Activated CD8-positive, alpha-beta T cell treated with anti-CD3 and anti-CD28 coated beads for 36 hours (primary cell): ENCODE measurements around the gene NMNAT3. TPM values are rescaled to one million over a fixed set of nuclear protein-coding genes. Genes with fewer than 3 reads are reported as not detected.

Experiments
- ATAC-seq: fragments of 200-7000 bp; cut with Tn5 transposase; one replicate; pipeline ENCODE4 v1.10.0; 2021; ENCODE audit warnings: mild to moderate bottlenecking, moderate library complexity
- CTCF ChIA-PET: fragments of 350-600 bp; sonication (Branson Sonifier 250); formaldehyde crosslinking; loops from one replicate; lab custom pipeline; 2021; ENCODE audit warnings: antibody characterized with exemption; lab: Charles Lee
- POLR2A ChIA-PET: fragments of 350-600 bp; sonication (Branson Sonifier 250); formaldehyde crosslinking; loops from one replicate; lab custom pipeline; 2021; ENCODE audit warnings: antibody characterized with exemption; lab: Charles Lee
- DNase-seq: peaks from one replicate; pipeline ENCODE4 v3.0.0-alpha.2; 2020
- H3K27ac Mint-ChIP-seq: one replicate; pipeline ENCODE4 v1.8.0; 2021; ENCODE audit warnings: mild to moderate bottlenecking, mixed read lengths
- H3K27me3 Mint-ChIP-seq: one replicate; pipeline ENCODE4 v1.8.0; 2021; ENCODE audit warnings: mixed read lengths
- H3K36me3 Mint-ChIP-seq: one replicate; pipeline ENCODE4 v1.8.0; 2021; ENCODE audit warnings: low read depth, mixed read lengths
- H3K4me1 Mint-ChIP-seq: one replicate; pipeline ENCODE4 v1.8.0; 2021; ENCODE audit warnings: low read depth, mixed read lengths
- H3K4me3 Mint-ChIP-seq: one replicate; pipeline ENCODE4 v1.8.0; 2021; ENCODE audit warnings: mild to moderate bottlenecking, moderate library complexity, mixed read lengths
- H3K9me3 Mint-ChIP-seq: one replicate; pipeline ENCODE4 v1.8.0; 2021; ENCODE audit warnings: mixed read lengths
- CTCF ChIP-seq: fragments of 200-600 bp; IDR thresholded peaks from one replicate; pipeline ENCODE4 v1.8.0; 2022; ENCODE audit warnings: antibody characterized with exemption, mild to moderate bottlenecking
- intact Hi-C: fragments of 100-400 bp; cut with micrococcal nuclease; formaldehyde crosslinking; loops from one replicate; pipeline ENCODE4 v1.10.0; 2022
- total RNA-seq, 2 experiments: library from RNA; stranded (reverse); gene quantifications; one replicate each; pipeline ENCODE4 v1.2.3, GENCODE V29; 2021

NMNAT3 gene
- total RNA-seq, 2 experiments from 2014 or later = 4.3 to 4.5 TPM

- DNase-seq = no peak
- ChIA-PET POLR2A (no interaction called here), CTCF (no interaction called here)
- no peak for TF ChIP-seq CTCF
- Mint-ChIP-seq H3K4me3 (no peak overlapping the region), H3K27ac (no peak overlapping the region), H3K9me3 (no peaks in the 10 kb centered on the region), H3K27me3 (no peaks in the 10 kb centered on the region), H3K4me1 (no peaks in the 10 kb centered on the region), H3K36me3 (no peaks in the 10 kb centered on the region)
- ATAC-seq = no peak
- intact Hi-C loops = no loop called here
Observed at GRCh38 chr3:139653582-139653981, 24.2 kb downstream of the NMNAT3 start.

GRCh38 chr3:139652561-139652960 lies 25.2 kb downstream of the NMNAT3 start:
- Mint-ChIP-seq H3K9me3 (no peaks in the 10 kb centered on the region), H3K27me3 (no peaks in the 10 kb centered on the region), H3K27ac (no peak overlapping the region), H3K4me1 (peaks cover 2% of the 10 kb centered on the region), H3K36me3 (no peaks in the 10 kb centered on the region), H3K4me3 (no peak overlapping the region)
- no peak for TF ChIP-seq CTCF
- DNase-seq = no peak
- ChIA-PET CTCF (no interaction called here), POLR2A (no interaction called here)
- intact Hi-C loops = no loop called here
- ATAC-seq = no peak

- Mint-ChIP-seq H3K4me1 (peaks cover 5% of the 10 kb centered on the region), H3K9me3 (no peaks in the 10 kb centered on the region), H3K27ac (no peak overlapping the region), H3K27me3 (no peaks in the 10 kb centered on the region), H3K36me3 (no peaks in the 10 kb centered on the region), H3K4me3 (no peak overlapping the region)
- DNase-seq = no peak
- ChIA-PET CTCF (no interaction called here), POLR2A (no interaction called here)
- no peak for ATAC-seq
- TF ChIP-seq CTCF = no peak
- intact Hi-C loops = no loop called here
Observed at GRCh38 chr3:139647866-139648435, 29.8 kb downstream of the NMNAT3 start.

- Mint-ChIP-seq H3K4me3 (no peak overlapping the region), H3K4me1 (peaks cover 8% of the 10 kb centered on the region), H3K9me3 (no peaks in the 10 kb centered on the region), H3K27me3 (no peaks in the 10 kb centered on the region), H3K27ac (no peak overlapping the region), H3K36me3 (no peaks in the 10 kb centered on the region)
- ChIA-PET POLR2A (no interaction called here), CTCF (no interaction called here)
- ATAC-seq (no peak), DNase-seq (no peak)
- intact Hi-C loops = no loop called here
- TF ChIP-seq CTCF = no peak
Observed at GRCh38 chr3:139646512-139646911, 31.3 kb downstream of the NMNAT3 start.

- H3K27me3 Mint-ChIP-seq = no peaks in the 10 kb centered on the region
- no peak for DNase-seq
- no peaks in the 10 kb centered on the region for H3K9me3 Mint-ChIP-seq
- no peak overlapping the region for H3K4me3 Mint-ChIP-seq
- CTCF ChIA-PET = no interaction called here
- H3K36me3 Mint-ChIP-seq = no peaks in the 10 kb centered on the region
- intact Hi-C loops = no loop called here
- no peak for ATAC-seq
- H3K4me1 Mint-ChIP-seq = peaks cover 8% of the 10 kb centered on the region
- POLR2A ChIA-PET = no interaction called here
- no peak overlapping the region for H3K27ac Mint-ChIP-seq
- no peak for TF ChIP-seq CTCF
Observed at GRCh38 chr3:139642996-139643395, 34.8 kb downstream of the NMNAT3 start.
